BLaER1 treated with 17β-estradiol and CSF1 and Interleukin-3, amounts not matched to agents 10 nM and 100 nM (cell line): ENCODE data around the gene EGR1.

Source experiments
- H3K27ac ChIP-seq, 11 experiments: shearing (Covaris generic); formaldehyde crosslinking; 2 replicates each; pipeline ENCODE4 v1.8.1; 2022
- H3K27me3 ChIP-seq, 11 experiments: shearing (Covaris generic); formaldehyde crosslinking; 2 replicates each; pipeline ENCODE4 v1.8.1; 2022
- H3K36me3 ChIP-seq, 11 experiments: shearing (Covaris generic); formaldehyde crosslinking; 2 replicates each; pipeline ENCODE4 v1.8.1; 2022
- H3K4me1 ChIP-seq, 10 experiments: shearing (Covaris generic); formaldehyde crosslinking; 2 replicates each; pipeline ENCODE4 v1.8.1; 2022
- H3K4me2 ChIP-seq, 11 experiments: shearing (Covaris generic); formaldehyde crosslinking; 2 replicates each; pipeline ENCODE4 v1.8.1; 2022
- H3K4me3 ChIP-seq, 10 experiments: shearing (Covaris generic); formaldehyde crosslinking; 2 replicates each; pipeline ENCODE4 v1.8.1; 2022
- H3K9ac ChIP-seq, 11 experiments: shearing (Covaris generic); formaldehyde crosslinking; 2 replicates each; pipeline ENCODE4 v1.8.1; 2022
- H3K9me3 ChIP-seq, 11 experiments: shearing (Covaris generic); formaldehyde crosslinking; replicated peaks in 1 of 11; 2 replicates each; pipeline ENCODE4 v1.8.1; 2022
- H4K20me1 ChIP-seq, 11 experiments: shearing (Covaris generic); formaldehyde crosslinking; 2 replicates each; pipeline ENCODE4 v1.8.1; 2022
- Cebpa-rat ChIP-seq, 11 experiments: shearing (Covaris generic); IDR thresholded peaks; 2 replicates each; pipeline ENCODE4 v1.8.1; 2022

Gene EGR1

DNA sequence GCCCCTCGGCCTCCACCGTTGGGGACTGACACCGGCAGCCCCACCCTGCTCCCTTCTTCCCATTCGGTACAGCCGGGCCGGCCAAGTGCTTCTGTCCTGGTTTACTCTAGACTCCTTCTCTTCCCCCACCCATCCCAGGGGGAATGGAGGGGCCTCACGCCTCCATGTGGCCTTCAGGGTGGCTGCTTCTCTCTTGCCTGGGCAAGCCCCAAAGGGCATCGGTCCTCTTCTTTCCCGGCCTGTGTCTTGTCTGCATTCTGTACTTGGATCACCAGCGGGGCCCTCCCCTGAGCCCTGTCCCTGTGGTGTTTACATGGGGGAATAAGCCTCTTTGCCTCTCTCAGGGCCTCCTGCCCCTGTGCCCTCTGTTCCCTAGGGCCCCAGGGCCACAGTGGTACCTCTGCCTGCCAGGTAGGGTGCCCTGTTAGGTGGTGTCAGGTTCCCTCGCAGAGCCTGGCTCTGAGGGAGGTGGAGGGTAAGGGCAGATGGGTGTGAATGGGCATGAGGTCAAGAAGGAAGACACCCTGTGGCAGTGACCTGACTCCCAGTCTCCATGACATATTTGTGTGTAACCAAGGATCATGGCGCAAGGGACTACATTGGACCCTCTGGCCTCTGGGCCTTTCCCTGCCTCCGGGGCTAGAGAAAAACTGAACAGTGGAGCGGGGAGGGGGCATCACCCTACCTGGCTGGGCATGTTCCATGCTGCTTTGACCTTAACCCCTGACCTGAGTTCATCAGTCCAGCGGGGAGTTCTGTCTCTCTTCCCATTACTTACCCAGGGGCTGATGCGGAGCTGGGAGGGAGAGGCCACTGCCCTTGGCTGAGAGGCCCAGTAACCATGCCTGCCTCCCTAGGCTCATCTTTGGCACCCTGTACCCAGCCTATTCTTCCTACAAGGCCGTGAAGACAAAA lies 24.9 kb upstream of the EGR1 start:
- no peak for TF ChIP-seq Cebpa-rat (IDR thresholded peaks at IDR 0.05)
- Histone ChIP-seq H3K27me3 (peaks cover 0 to 20% (median 0%) of the 10 kb centered on the region in 11 experiments; a peak in 4 of 22 replicates), H3K4me2 (peak overlapping the region; percentile 89 to 99 (median 96); a peak in 20 of 22 replicates), H3K4me1 (peaks cover 22 to 27% (median 25%) of the 10 kb centered on the region in 10 experiments), H3K4me3 (no peak overlapping the region), H3K27ac (no peak overlapping the region), H3K9me3 (no peaks in the 10 kb centered on the region), H4K20me1 (peaks cover 5 to 44% (median 14%) of the 10 kb centered on the region in 11 experiments; a peak in 16 of 22 replicates), H3K9ac (peak overlapping the region in 4 of 11 experiments; percentile 29 to 78 (median 72); a peak in 2 of 22 replicates), H3K36me3 (peaks cover 13 to 23% (median 19%) of the 10 kb centered on the region in 11 experiments)

DNA sequence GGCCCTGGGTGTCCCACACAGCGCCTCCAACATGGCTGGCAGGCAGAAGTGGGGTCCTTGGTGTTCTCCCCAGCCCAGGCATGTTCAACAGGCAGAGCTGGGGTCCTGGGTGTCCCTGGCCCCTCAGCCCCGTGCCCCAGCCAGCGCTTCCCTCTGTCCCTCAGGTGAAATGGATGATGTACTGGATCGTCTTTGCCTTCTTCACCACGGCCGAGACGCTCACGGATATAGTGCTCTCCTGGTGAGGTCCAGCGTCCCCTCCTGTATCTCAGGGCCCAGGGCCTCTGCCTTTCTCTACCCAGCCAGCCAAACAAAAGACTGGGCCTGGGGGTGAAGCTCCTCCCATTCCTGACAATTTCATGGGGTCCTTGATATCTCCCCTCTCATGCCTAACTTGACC lies 24.1 kb upstream of the EGR1 start:
- Histone ChIP-seq H3K9ac (no peak overlapping the region), H3K4me3 (no peak overlapping the region), H3K27ac (no peak overlapping the region), H4K20me1 (peaks cover 5 to 38% (median 14%) of the 10 kb centered on the region in 11 experiments; a peak in 16 of 22 replicates), H3K4me2 (no peak overlapping the region), H3K27me3 (peaks cover 0 to 20% (median 0%) of the 10 kb centered on the region in 11 experiments; a peak in 4 of 22 replicates), H3K9me3 (no peaks in the 10 kb centered on the region), H3K36me3 (peaks cover 5 to 15% (median 11%) of the 10 kb centered on the region in 11 experiments; a peak in 21 of 22 replicates), H3K4me1 (peaks cover 22 to 31% (median 26%) of the 10 kb centered on the region in 10 experiments)
- TF ChIP-seq Cebpa-rat (IDR thresholded peaks at IDR 0.05): no peak

DNA sequence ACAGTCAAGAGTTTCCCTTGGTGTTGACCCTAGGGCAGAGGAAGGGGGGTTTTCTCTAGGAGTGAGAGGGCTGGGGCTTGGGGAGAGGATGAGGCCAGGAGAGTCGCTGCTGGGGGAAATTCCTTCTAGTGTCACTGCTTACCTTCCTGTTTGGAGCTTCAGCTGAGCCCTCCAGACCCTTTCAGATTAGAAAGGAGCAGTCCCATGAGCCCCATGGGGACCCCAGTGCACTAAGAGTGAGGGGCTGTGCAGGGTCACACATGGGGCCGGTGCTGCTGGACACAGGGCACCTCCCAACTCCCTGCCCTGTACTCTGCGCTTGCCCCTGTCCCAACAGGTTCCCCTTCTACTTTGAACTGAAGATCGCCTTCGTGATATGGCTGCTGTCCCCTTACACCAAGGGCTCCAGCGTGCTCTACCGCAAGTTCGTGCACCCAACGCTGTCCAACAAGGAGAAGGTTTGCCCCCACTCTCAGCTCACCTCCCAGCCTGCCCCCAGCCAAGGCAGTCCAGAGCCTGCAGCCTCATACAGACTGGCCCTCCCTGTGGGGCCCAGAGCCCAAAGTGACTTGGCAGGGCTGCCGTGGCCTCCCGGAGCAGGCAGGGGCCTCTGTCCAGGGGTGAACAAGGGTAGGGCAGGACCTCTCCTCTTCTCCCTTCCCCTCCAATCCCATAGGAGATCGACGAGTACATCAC lies 21.1 kb upstream of the EGR1 start:
- Histone ChIP-seq H3K4me3 (no peak overlapping the region), H3K36me3 (no peaks in the 10 kb centered on the region), H3K9me3 (no peaks in the 10 kb centered on the region), H3K9ac (no peak overlapping the region), H3K27me3 (peaks cover 0 to 10% (median 0%) of the 10 kb centered on the region in 11 experiments; a peak in 4 of 22 replicates), H3K4me2 (no peak overlapping the region), H3K27ac (no peak overlapping the region), H4K20me1 (peaks cover 0 to 15% (median 0%) of the 10 kb centered on the region in 11 experiments; a peak in 7 of 22 replicates), H3K4me1 (peaks cover 10 to 21% (median 11%) of the 10 kb centered on the region in 10 experiments)
- TF ChIP-seq Cebpa-rat (IDR thresholded peaks at IDR 0.05): no peak

DNA sequence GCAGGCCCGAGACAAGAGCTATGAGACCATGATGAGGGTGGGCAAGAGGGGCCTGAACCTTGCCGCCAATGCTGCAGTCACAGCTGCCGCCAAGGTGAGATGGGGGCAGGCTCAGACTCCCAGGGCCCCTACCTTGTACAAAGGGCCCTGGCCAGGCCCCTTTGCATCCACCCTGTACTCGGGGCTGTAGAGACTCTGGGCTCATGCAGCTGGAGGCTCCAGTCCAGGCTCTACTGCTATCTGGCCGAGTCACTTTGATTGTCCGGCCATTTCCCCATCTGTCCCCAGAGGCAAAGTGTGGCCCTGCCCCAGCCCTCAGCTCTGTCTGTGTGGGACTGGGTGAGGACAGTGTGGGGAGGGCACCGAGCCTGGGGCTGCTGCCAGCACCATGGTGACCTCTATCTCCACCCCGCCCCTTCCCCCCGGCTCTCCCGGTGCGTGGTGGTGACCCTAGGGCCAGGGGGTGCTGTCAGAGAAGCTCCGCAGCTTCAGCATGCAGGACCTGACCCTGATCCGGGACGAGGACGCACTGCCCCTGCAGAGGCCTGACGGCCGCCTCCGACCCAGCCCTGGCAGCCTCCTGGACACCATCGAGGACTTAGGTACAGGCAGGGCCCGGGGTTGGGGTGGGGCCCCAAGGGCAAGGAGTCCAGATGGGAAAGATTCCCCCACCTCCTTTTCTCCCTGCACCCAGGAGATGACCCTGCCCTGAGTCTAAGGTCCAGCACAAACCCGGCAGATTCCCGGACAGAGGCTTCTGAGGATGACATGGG lies 20.3 kb upstream of the EGR1 start:
- TF ChIP-seq Cebpa-rat (IDR thresholded peaks at IDR 0.05): no peak
- H3K4me3 ChIP-seq: no peak overlapping the region
- H3K9ac ChIP-seq: no peak overlapping the region
- H3K9me3 ChIP-seq: no peaks in the 10 kb centered on the region
- H3K36me3 ChIP-seq: no peaks in the 10 kb centered on the region
- H4K20me1 ChIP-seq: peaks cover 0 to 8% (median 0%) of the 10 kb centered on the region in 11 experiments; a peak in 6 of 22 replicates
- H3K27me3 ChIP-seq: peaks cover 0 to 3% (median 0%) of the 10 kb centered on the region in 11 experiments; a peak in 4 of 22 replicates
- H3K4me2 ChIP-seq: 0 out of 22 replicates have a peak overlapping the region, but pooled peaks of 1 of the 11 experiments have one; percentile 60
- H3K4me1 ChIP-seq: peaks cover 2 to 14% (median 7%) of the 10 kb centered on the region in 10 experiments
- no peak overlapping the region for H3K27ac ChIP-seq

DNA sequence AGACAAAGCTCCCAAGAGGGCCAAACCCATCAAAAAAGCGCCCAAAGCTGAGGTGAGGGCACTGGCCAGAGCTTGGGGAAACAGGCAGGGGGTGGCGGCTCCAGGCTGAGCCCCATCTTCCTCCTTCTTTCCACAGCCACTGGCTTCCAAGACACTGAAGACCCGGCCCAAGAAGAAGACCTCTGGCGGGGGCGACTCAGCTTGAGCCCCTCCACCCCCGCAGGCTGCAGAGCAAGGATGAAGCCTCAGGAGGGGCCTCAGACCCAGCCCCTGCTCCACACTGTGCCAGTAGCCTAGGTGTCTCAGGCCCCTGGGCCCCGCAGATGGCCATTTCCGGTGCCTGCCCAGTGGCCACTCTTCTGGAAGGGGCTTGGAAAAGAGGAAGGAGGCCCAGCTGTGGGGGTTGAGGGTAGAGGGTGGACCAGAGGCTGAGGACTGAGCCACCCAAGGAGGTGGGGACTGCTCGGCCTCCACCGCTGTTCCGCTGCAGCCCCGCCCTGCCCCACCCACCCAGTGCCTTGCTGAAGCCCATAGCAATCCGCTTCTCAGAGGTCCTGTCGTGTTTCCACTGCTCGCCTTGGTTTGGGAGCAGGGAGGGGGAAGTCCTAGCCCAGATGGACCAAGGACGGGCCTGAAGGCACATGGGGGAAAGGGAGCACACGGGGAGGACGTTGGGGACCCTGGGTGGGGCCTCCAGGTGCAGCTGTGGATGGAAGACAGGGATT lies 19.6 kb upstream of the EGR1 start:
- Histone ChIP-seq H3K36me3 (no peaks in the 10 kb centered on the region), H4K20me1 (0 out of 22 replicates have a peak, but pooled peaks cover 0 to under 1% (median 0%) of the 10 kb centered on the region in 11 experiments), H3K4me1 (peaks cover 0 to 14% (median 8%) of the 10 kb centered on the region in 10 experiments; a peak in 13 of 20 replicates), H3K9me3 (no peaks in the 10 kb centered on the region), H3K4me2 (peak overlapping the region in 3 of 11 experiments; percentile 21 to 60 (median 59); a peak in 5 of 22 replicates), H3K9ac (no peak overlapping the region), H3K27ac (no peak overlapping the region), H3K27me3 (no peaks in the 10 kb centered on the region), H3K4me3 (no peak overlapping the region)
- no peak for TF ChIP-seq Cebpa-rat (IDR thresholded peaks at IDR 0.05)

DNA sequence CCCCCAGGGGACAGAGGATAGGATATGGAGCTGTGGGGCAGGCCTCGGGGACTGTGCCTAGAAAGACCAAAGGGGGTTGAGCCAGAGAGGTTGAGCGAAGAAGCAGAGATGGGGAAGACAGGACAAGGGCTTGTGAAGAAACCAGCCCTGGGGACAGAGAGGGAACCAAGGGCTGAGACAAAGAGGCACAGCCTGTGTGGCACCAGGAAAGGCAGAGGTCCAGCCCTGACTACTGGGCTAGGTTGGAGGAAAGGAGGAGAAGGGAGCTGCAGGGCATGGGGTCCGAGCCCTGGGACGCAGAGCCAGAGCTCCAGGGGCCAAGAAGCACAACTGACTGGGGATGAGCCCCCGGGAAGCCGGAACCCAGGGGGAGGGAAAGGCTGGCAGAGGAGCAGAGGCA lies 17.2 kb upstream of the EGR1 start:
- Histone ChIP-seq H3K4me2 (no peak overlapping the region), H3K27ac (no peak overlapping the region), H3K4me1 (peaks cover 0 to 14% (median 8%) of the 10 kb centered on the region in 10 experiments; a peak in 13 of 20 replicates), H3K9ac (peak overlapping the region in 3 of 11 experiments; percentile 9 to 27 (median 10); a peak in 2 of 22 replicates), H3K27me3 (no peaks in the 10 kb centered on the region), H3K9me3 (no peaks in the 10 kb centered on the region), H3K4me3 (no peak overlapping the region), H3K36me3 (no peaks in the 10 kb centered on the region), H4K20me1 (no peaks in the 10 kb centered on the region)
- TF ChIP-seq Cebpa-rat (IDR thresholded peaks at IDR 0.05): no peak

DNA sequence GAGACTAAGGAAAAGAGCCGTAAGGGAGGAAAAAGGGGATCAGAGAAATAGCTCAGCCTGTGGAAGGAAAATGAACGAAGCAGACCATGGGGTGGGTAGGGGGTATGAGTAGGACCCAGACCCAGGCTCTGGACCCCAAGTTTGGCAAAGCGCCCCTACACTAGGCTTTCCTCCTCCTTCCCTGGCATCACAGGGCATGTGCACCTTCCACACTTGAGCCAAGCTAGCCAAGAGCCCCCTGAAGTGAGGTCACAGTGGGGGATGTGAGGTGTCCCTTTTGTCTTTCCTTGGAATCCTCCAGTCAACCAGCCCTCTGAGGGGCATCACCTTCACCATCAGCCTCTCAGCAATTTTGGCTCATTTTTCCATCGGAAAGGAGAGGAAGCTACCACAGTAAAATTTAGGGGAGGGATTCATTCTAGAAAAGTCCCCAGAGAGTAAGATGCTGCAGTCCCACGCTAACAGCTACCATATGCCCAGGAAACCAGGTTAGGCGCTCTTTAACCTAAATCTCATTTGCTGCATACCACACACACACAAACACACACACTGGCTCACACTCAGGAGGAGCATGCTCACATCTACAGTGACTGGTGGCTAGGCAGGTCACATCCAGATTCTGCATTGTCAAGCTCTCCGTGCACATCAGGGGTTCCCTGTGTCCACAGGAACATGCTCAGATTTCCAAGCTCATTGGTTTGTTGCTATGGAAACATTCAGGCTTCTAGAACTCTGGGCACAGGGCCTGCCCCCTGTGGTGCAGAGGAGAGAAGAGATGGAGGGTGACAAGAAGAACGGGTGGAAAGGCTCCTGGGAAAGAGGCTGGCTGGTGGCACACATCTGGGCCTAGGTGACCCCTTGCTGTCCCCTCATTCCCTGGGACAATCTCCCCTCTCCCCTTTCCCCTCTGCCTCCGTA lies 16.5 kb upstream of the EGR1 start:
- Histone ChIP-seq H3K4me3 (no peak overlapping the region), H3K27me3 (no peaks in the 10 kb centered on the region), H4K20me1 (no peaks in the 10 kb centered on the region), H3K4me2 (no peak overlapping the region), H3K27ac (no peak overlapping the region), H3K4me1 (peaks cover 0 to 14% (median 8%) of the 10 kb centered on the region in 10 experiments; a peak in 13 of 20 replicates), H3K9me3 (no peaks in the 10 kb centered on the region), H3K36me3 (no peaks in the 10 kb centered on the region), H3K9ac (peak overlapping the region in 6 of 11 experiments; percentile 2 to 56 (median 30); a peak in 5 of 22 replicates)
- TF ChIP-seq Cebpa-rat (IDR thresholded peaks at IDR 0.05): no peak
